ENCODE measurements around the gene SAMD5. TPM values are rescaled to one million over a fixed set of nuclear protein-coding genes. Genes with fewer than 3 reads are reported as not detected.

Gene SAMD5
- total RNA-seq, 1 experiment from 2014 or later = 4.0 TPM

DNA sequence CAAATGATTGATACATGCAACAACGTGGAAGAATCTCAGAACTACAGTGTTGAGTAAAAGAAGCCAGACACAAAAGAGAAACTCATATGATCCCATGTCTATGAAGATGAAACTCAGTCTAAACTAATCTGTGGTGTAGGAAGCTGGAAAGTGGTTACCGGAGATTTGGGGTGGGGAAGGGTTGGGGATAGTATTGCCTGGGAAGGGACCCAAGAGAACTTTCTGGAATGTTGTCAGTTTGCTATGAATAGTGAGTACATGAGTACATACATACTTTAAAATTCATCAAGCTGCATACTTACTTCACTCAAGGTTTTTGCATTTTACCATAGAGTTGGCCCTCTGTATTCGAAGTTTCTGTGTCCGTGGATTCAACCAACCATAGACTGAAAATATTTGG lies 106.0 kb downstream of the SAMD5 start:
- no peaks in the 10 kb centered on the region for H4K20me1 ChIP-seq (ENCODE audit: insufficient read depth)
- ChIA-PET RAD21 (ENCODE audit: low non-redundant PET in 1 of 2, low total read pairs in 2 of 2, uncharacterized antibody in 2 of 2, unreplicated experiment in 2 of 2) (no interaction called here), CTCF (no interaction called here), POLR2A (no interaction called here)
- no peaks in the 10 kb centered on the region for H3K9me2 ChIP-seq (ENCODE audit: insufficient read depth)
- H3K79me2 ChIP-seq (ENCODE audit: insufficient read depth, low read length) = no peaks in the 10 kb centered on the region
- H3K4me3 ChIP-seq (replicated peaks in 1 of 2; ENCODE audit: low read depth in 1 of 2, low read length in 2 of 2) = no peak overlapping the region
- H3K4me2 ChIP-seq (ENCODE audit: low read length) = no peak overlapping the region
- H2AFZ ChIP-seq (ENCODE audit: low read depth, low read length, poor library complexity, severe bottlenecking) = no peak overlapping the region
- BruUV-seq (replicated peaks) = no TSS peak
- no peaks in the 10 kb centered on the region for H3K27me3 ChIP-seq (ENCODE audit: insufficient read depth, low read length)
- no peak overlapping the region for H3K9ac ChIP-seq (ENCODE audit: low read length)
- H3K27ac ChIP-seq (ENCODE audit: low read depth, low read length) = no peak overlapping the region
- TF ChIP-seq ZNF274 (IDR thresholded peaks at IDR 0.05; ENCODE audit: low read depth, low read length) = no peak
- TF ChIP-seq ZFX (IDR thresholded peaks at IDR 0.05) = no peak
- ATAC-seq = no peak
- no peak for DNase-seq (ENCODE audit: low read depth, low spot score)
- H3K4me1 ChIP-seq (ENCODE audit: control insufficient read depth in 1 of 2, insufficient read depth in 2 of 2, low read length in 2 of 2) = no peaks in the 10 kb centered on the region
- H3K9me3 ChIP-seq (ENCODE audit: control insufficient read depth in 1 of 2, insufficient read depth in 1 of 2, low read depth in 1 of 2, low read length in 2 of 2) = no peaks in the 10 kb centered on the region
- intact Hi-C loops (cut with micrococcal nuclease) = no loop called here
- H3K36me3 ChIP-seq (ENCODE audit: control insufficient read depth in 1 of 2, insufficient read depth in 2 of 2, low read length in 2 of 2) = no peaks in the 10 kb centered on the region

DNA sequence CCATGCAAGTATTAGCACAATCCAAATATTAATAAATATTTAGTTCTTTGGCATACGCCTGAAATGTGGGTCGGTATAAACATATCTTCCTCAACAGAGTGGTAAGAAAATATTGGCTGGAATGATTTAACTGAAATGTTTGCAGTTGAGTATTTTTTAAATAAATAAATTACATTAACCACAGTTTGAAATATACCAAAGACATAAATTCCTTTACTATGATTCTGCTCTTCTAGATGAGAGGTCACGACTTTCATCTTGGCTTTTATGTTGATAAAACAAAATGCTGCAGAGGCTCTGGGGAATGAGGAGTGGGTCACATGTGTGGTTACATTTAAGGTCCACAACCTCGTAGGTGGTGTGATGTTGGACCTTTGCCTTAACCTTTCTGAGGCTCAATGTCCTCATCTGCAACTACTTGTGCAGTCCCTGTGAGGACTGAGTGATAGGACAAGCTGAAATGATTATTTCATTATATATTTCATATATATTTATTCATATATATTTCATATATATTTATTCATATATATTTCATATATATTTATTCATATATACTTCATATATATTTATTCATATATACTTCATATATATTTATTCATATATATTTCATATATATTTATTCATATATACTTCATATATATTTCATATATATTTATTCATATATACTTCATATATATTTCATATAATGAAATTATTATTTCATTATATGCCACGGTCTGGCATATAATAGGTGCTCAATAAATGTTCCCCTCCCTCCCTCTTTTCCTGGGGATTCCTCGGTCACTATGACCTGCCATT lies 107.4 kb downstream of the SAMD5 start:
- H3K4me3 ChIP-seq (replicated peaks in 1 of 2; ENCODE audit: low read depth in 1 of 2, low read length in 2 of 2) = no peak overlapping the region
- no peaks in the 10 kb centered on the region for H3K36me3 ChIP-seq (ENCODE audit: control insufficient read depth in 1 of 2, insufficient read depth in 2 of 2, low read length in 2 of 2)
- ChIA-PET POLR2A (no interaction called here), CTCF (no interaction called here), RAD21 (ENCODE audit: low non-redundant PET in 1 of 2, low total read pairs in 2 of 2, uncharacterized antibody in 2 of 2, unreplicated experiment in 2 of 2) (no interaction called here)
- H4K20me1 ChIP-seq (ENCODE audit: insufficient read depth) = no peaks in the 10 kb centered on the region
- intact Hi-C loops (cut with micrococcal nuclease) = loop anchor here (1.0 kb wide), 1 partner anchor 36 kb away; no protein-coding TSS in a partner anchor
- no peaks in the 10 kb centered on the region for H3K4me1 ChIP-seq (ENCODE audit: control insufficient read depth in 1 of 2, insufficient read depth in 2 of 2, low read length in 2 of 2)
- H3K4me2 ChIP-seq (ENCODE audit: low read length) = no peak overlapping the region
- H3K79me2 ChIP-seq (ENCODE audit: insufficient read depth, low read length) = no peaks in the 10 kb centered on the region
- H2AFZ ChIP-seq (ENCODE audit: low read depth, low read length, poor library complexity, severe bottlenecking) = no peak overlapping the region
- TF ChIP-seq YY1 (IDR thresholded peaks at IDR 0.05; ENCODE audit: extremely low read depth, insufficient replicate concordance, low read depth, low read length) (no peak), EZH2 (IDR thresholded peaks at IDR 0.05) (no peak), EZH2phosphoT487 (IDR thresholded peaks at IDR 0.05; ENCODE audit: borderline replicate concordance) (no peak), SP1 (IDR thresholded peaks at IDR 0.05; ENCODE audit: low read depth) (no peak), RAD21 (IDR thresholded peaks at IDR 0.05; ENCODE audit: low read depth) (no peak), JUND (IDR thresholded peaks at IDR 0.05) (no peak), SIN3A (IDR thresholded peaks at IDR 0.05; ENCODE audit: low read depth) (no peak)
- TF ChIP-seq, protein P1, sequence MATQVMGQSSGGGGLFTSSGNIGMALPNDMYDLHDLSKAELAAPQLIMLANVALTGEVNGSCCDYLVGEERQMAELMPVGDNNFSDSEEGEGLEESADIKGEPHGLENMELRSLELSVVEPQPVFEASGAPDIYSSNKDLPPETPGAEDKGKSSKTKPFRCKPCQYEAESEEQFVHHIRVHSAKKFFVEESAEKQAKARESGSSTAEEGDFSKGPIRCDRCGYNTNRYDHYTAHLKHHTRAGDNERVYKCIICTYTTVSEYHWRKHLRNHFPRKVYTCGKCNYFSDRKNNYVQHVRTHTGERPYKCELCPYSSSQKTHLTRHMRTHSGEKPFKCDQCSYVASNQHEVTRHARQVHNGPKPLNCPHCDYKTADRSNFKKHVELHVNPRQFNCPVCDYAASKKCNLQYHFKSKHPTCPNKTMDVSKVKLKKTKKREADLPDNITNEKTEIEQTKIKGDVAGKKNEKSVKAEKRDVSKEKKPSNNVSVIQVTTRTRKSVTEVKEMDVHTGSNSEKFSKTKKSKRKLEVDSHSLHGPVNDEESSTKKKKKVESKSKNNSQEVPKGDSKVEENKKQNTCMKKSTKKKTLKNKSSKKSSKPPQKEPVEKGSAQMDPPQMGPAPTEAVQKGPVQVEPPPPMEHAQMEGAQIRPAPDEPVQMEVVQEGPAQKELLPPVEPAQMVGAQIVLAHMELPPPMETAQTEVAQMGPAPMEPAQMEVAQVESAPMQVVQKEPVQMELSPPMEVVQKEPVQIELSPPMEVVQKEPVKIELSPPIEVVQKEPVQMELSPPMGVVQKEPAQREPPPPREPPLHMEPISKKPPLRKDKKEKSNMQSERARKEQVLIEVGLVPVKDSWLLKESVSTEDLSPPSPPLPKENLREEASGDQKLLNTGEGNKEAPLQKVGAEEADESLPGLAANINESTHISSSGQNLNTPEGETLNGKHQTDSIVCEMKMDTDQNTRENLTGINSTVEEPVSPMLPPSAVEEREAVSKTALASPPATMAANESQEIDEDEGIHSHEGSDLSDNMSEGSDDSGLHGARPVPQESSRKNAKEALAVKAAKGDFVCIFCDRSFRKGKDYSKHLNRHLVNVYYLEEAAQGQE (IDR thresholded peaks at IDR 0.05; ENCODE audit: low read depth) = no peak
- H3K27me3 ChIP-seq (ENCODE audit: insufficient read depth, low read length) = no peaks in the 10 kb centered on the region
- H3K9ac ChIP-seq (ENCODE audit: low read length) = no peak overlapping the region
- ATAC-seq = no peak
- no peaks in the 10 kb centered on the region for H3K9me2 ChIP-seq (ENCODE audit: insufficient read depth)
- H3K27ac ChIP-seq (ENCODE audit: low read depth, low read length) = no peak overlapping the region
- no TSS peak for BruUV-seq (replicated peaks)
- H3K9me3 ChIP-seq (ENCODE audit: control insufficient read depth in 1 of 2, insufficient read depth in 1 of 2, low read depth in 1 of 2, low read length in 2 of 2) = no peaks in the 10 kb centered on the region
- no peak for DNase-seq (ENCODE audit: low read depth, low spot score)
